HUES64 (cell line): ENCODE data around the gene TRAF6.

ENCODE experiments used
- H3K27ac ChIP-seq: 2 replicates; pipeline ENCODE4 v1.7.0; 2013; ENCODE audit warnings: low read depth, low read length, inconsistent platforms
- H3K27me3 ChIP-seq: 2 replicates; pipeline ENCODE4 v1.6.1; 2013; ENCODE audit warnings: mild to moderate bottlenecking, low read length; ENCODE audit not compliant: insufficient read depth
- H3K36me3 ChIP-seq: 2 replicates; pipeline ENCODE4 v1.6.1; 2013; ENCODE audit warnings: mild to moderate bottlenecking, low read length; ENCODE audit not compliant: insufficient read depth
- H3K4me1 ChIP-seq: 2 replicates; pipeline ENCODE4 v1.6.1; 2013; ENCODE audit warnings: mild to moderate bottlenecking, low read length, moderate library complexity; ENCODE audit not compliant: insufficient read depth
- H3K4me3 ChIP-seq: 2 replicates; pipeline ENCODE4 v1.5.1; 2013; ENCODE audit warnings: mild to moderate bottlenecking, low read length, moderate library complexity
- H3K9ac ChIP-seq: 2 replicates; pipeline ENCODE4 v1.6.1; 2013; ENCODE audit warnings: mild to moderate bottlenecking, low read depth, low read length
- H3K9me3 ChIP-seq: 2 replicates; pipeline ENCODE4 v1.6.1; 2013; ENCODE audit warnings: low read depth, low read length; ENCODE audit not compliant: insufficient read depth
- whole genome bisulfite sequencing: fragments of 150-250, 120-280 bp; methylation state at CpG from one replicate; pipeline ENCODE4 v1.1.7; 2013; ENCODE audit warnings: missing lambda C conversion rate; 5-methylcytosine and 5-hydroxymethylcytosine counted together

The TRAF6 gene

GRCh38 chr11:36456156-36456555 lies 53.9 kb downstream of the TRAF6 start:
- Histone ChIP-seq H3K36me3 (peaks cover 5% of the 10 kb centered on the region; the same call in 1 of the 2 replicates), H3K9ac (0 out of 2 replicates have a peak overlapping the region, but pooled peaks have one; percentile 49), H3K4me1 (peaks cover 30% of the 10 kb centered on the region), H3K27ac (peak overlapping the region; percentile 87; the same call in 1 of the 2 replicates), H3K27me3 (no peaks in the 10 kb centered on the region), H3K4me3 (no peak overlapping the region), H3K9me3 (no peaks in the 10 kb centered on the region)
- WGBS, result 95% methylated on average over 6 of the region's 6 CpGs

DNA sequence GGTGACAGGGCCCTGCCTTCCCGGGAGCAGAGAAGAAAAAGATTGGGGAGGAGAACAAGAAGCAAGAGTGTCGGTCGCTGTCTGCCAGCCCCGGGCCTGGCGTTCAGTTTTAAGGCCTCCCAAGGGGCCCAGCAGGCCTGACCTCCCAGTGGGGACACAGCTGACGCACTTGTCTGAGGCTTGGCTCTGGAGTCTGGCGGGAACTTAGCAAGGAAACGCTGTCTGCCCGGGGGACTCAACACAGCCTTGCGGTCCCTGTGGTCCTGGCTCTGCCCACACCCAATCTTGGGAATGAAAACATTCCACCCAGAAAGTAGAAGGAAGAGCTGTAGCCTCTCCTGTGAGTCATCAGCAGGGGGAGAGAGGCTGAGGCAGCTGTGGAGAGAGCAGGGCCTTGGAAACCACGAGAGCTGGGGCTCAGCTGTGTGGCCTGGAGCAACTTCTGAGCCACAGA lies 54.4 kb downstream of the TRAF6 start:
- H3K27ac ChIP-seq, result peak overlapping the region; percentile 87
- peak overlapping the region; percentile 49; the same call in 1 of the 2 replicates for H3K9ac ChIP-seq
- 85% methylated on average over 11 of the region's 11 CpGs for WGBS

DNA sequence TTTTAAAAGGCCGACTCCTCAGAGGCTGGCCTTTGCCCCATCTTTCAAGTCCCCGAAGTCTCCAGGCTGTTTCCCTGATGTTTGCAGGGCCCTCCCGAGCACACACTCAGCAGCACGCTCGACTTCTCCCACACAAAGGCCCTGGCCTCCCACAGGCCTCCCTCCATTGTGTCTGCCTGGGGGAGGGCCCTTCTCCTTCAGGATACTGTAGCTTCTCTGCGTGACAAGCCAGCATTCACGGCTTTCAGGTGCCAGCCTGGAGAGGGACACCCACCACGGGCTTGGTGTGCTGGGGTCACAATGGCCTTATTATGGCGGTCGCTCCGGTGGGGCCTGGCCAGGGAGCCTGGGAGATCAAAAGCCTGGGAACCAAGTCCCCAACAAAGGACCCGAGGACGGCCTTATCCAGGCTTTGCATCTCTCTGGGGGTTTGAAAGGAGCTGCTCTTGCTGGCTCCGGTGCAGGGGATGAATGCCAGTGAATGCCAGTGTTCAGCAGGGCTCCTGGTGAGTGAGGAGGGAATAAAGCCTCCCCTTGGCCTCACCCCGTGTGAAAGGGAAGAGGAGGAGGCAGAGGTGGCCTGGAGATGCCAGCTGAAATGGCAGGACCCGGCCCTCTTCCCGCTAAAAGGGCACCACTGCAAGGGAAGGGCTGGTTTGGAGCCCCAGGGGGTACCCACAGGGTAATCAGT lies 55.0 kb downstream of the TRAF6 start:
- H3K27me3 ChIP-seq, result no peaks in the 10 kb centered on the region
- H3K9ac ChIP-seq, result peak overlapping the region; percentile 49
- H3K9me3 ChIP-seq, result no peaks in the 10 kb centered on the region
- no peak overlapping the region; the same call in 1 of the 2 replicates for H3K4me3 ChIP-seq
- WGBS, result 58% methylated on average over 17 of the region's 17 CpGs
- H3K4me1 ChIP-seq, result peaks cover 25% of the 10 kb centered on the region
- H3K36me3 ChIP-seq, result peaks cover 10% of the 10 kb centered on the region; the same call in 1 of the 2 replicates
- peak overlapping the region; percentile 87 for H3K27ac ChIP-seq

More for the DNA sequence above, 54.4 kb downstream of the TRAF6 start:
- Histone ChIP-seq H3K4me1 (peaks cover 30% of the 10 kb centered on the region), H3K4me3 (no peak overlapping the region), H3K27me3 (no peaks in the 10 kb centered on the region), H3K36me3 (peaks cover 9% of the 10 kb centered on the region; the same call in 1 of the 2 replicates), H3K9me3 (no peaks in the 10 kb centered on the region)

- Histone ChIP-seq H3K4me3 (no peak overlapping the region), H3K36me3 (peaks cover 10% of the 10 kb centered on the region; the same call in 1 of the 2 replicates), H3K27me3 (no peaks in the 10 kb centered on the region), H3K27ac (peak overlapping the region; percentile 87), H3K4me1 (peaks cover 22% of the 10 kb centered on the region), H3K9me3 (no peaks in the 10 kb centered on the region), H3K9ac (peak overlapping the region; percentile 37)
- WGBS, result 85% methylated on average over 18 of the region's 18 CpGs
These were observed 55.5 kb downstream of the TRAF6 start for GRCh38 chr11:36454551-36454940.

GRCh38 chr11:36453678-36454077 lies 56.4 kb downstream of the TRAF6 start:
- Histone ChIP-seq H3K4me3 (no peak overlapping the region), H3K4me1 (peaks cover 22% of the 10 kb centered on the region), H3K9ac (no peak overlapping the region), H3K9me3 (no peaks in the 10 kb centered on the region), H3K27me3 (no peaks in the 10 kb centered on the region), H3K27ac (no peak overlapping the region), H3K36me3 (peaks cover 10% of the 10 kb centered on the region; the same call in 1 of the 2 replicates)
- 84% methylated on average over 3 of the region's 3 CpGs for WGBS

- Histone ChIP-seq H3K27me3 (no peaks in the 10 kb centered on the region), H3K9ac (no peak overlapping the region), H3K27ac (no peak overlapping the region), H3K4me3 (no peak overlapping the region), H3K9me3 (no peaks in the 10 kb centered on the region), H3K36me3 (peaks cover 17% of the 10 kb centered on the region; the same call in 1 of the 2 replicates), H3K4me1 (peaks cover 22% of the 10 kb centered on the region)
- WGBS, result no CpG with 5 or more reads among the region's 1 CpG
These were observed 57.1 kb downstream of the TRAF6 start for GRCh38 chr11:36452961-36453360.

DNA sequence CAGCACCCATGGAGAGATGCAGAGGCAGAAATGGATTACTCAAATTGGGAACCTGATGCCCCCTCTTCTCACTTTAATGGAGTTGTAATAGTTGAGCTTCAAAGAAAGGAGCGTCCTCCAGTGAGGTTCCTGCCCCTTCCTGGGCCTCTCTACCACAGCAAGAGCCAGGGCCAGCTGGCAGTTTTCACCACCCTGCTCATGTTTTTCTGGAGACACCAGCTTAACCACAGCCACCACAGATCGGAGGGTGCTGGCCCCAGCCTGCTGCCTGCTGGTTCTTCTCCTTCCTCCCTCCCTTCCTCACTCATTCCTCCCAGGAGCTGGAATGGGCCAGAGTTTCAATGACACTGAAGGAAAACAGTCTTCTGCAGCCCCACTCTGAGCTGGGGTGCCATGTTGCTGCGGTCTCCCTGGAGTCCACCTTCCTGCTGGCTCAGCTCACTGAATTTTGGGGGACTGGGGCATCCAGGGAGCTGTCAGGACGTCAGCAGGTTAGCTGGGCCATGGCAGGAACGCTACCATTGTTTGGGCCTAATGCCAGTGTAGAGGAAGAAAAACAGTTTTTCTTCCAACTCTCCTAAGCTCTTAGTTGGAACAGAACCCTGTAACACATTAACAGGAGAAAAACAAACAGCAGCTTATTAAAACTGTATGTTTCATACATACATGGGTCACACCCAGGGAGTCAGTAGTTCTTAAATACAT lies 57.7 kb downstream of the TRAF6 start:
- Histone ChIP-seq H3K36me3 (peaks cover 17% of the 10 kb centered on the region; the same call in 1 of the 2 replicates), H3K27me3 (no peaks in the 10 kb centered on the region), H3K4me3 (no peak overlapping the region), H3K9ac (no peak overlapping the region), H3K27ac (no peak overlapping the region), H3K4me1 (peaks cover 22% of the 10 kb centered on the region), H3K9me3 (no peaks in the 10 kb centered on the region)
- 94% methylated on average over 5 of the region's 5 CpGs for WGBS

- peaks cover 14% of the 10 kb centered on the region; the same call in 1 of the 2 replicates for H3K36me3 ChIP-seq
- WGBS, result 81% methylated on average over 1 of the region's 1 CpG
- H3K27me3 ChIP-seq, result no peaks in the 10 kb centered on the region
- H3K4me1 ChIP-seq, result peaks cover 29% of the 10 kb centered on the region
- H3K9ac ChIP-seq, result no peak overlapping the region
- H3K27ac ChIP-seq, result no peak overlapping the region
- no peak overlapping the region for H3K4me3 ChIP-seq
- H3K9me3 ChIP-seq, result no peaks in the 10 kb centered on the region
These were observed 58.4 kb downstream of the TRAF6 start for GRCh38 chr11:36451681-36452080.

GRCh38 chr11:36451045-36451444 lies 59.0 kb downstream of the TRAF6 start:
- Histone ChIP-seq H3K9ac (no peak overlapping the region), H3K4me1 (peaks cover 27% of the 10 kb centered on the region), H3K36me3 (peaks cover 14% of the 10 kb centered on the region), H3K27me3 (no peaks in the 10 kb centered on the region), H3K4me3 (no peak overlapping the region), H3K9me3 (no peaks in the 10 kb centered on the region), H3K27ac (no peak overlapping the region)
- 94% methylated on average over 6 of the region's 6 CpGs for WGBS

DNA sequence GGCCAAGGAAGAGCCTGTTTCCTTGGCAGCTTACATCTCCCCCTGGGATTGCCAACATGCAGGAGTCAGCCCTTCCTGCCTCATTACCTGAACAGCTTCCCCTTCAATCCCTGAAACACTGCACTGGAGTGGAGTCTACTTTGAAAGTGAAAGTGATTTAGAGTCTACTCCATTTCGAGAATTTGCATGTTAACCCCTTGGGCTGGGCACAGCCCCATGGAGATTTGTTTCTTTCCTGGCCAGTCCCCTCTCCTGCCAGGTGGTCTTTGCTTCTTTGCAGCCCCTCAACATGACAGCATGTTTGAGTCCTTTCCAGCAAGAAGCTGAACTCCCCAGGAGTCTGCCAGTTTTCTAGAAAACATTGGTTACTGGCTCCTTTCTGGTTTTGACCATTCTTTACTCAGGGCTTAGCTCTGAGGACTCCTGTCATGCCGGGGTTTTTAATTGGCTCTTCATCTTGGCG lies 59.9 kb downstream of the TRAF6 start:
- WGBS, result 92% methylated on average over 3 of the region's 3 CpGs
- Histone ChIP-seq H3K9ac (no peak overlapping the region), H3K4me1 (peaks cover 18% of the 10 kb centered on the region), H3K9me3 (no peaks in the 10 kb centered on the region), H3K36me3 (peaks cover 14% of the 10 kb centered on the region), H3K4me3 (no peak overlapping the region), H3K27me3 (no peaks in the 10 kb centered on the region), H3K27ac (no peak overlapping the region)

DNA sequence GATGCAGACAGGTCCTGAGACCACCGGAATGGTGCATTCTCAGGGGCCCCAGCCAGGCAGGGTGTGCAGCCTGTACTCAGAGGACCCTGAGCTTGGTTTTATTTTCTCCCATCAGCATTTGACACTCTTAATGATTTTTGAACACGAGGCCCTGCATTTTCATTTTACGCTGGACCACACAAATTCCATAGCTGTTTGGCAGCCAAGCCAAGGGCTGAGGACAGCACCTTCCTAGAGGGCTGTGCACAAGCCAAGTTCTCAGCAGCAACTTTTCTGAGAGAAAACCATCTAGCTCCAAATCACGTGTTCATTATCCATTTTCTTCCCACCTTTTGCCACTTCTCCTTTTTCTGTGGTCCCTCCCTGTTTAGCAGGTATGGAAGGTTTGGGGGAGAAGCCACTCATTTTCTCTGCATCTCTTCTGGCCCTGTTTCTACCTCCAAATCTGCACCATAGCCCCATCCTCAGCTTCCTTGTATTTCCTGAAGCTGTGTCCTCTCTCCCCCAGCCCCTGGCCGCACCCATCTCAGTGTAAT lies 60.4 kb downstream of the TRAF6 start:
- 96% methylated on average over 5 of the region's 5 CpGs for WGBS
- Histone ChIP-seq H3K27ac (no peak overlapping the region), H3K9ac (no peak overlapping the region), H3K27me3 (no peaks in the 10 kb centered on the region), H3K36me3 (peaks cover 14% of the 10 kb centered on the region), H3K4me3 (no peak overlapping the region), H3K9me3 (no peaks in the 10 kb centered on the region), H3K4me1 (peaks cover 13% of the 10 kb centered on the region)
